ENCODE measurements around the gene OR6K6.

OR6K6 gene

DNA sequence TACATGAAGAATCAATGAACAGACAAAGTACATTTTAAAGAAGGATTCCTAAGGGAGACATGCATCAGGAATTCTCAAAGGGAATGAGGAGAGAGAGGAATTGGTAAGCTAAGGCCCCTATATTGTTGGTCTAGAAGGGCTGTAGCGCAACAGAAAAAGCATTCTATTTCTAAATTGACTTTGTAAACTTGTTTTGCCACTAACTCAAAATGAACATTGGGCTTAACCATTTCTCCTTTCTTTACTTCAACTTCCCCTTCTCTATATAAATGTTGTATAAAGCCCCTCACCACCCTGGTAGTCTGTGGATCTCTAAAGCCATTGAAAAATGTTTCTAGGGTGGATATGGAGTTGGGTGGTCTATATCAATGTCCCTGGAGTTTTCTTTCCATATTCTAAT is 46.9 kb downstream of the OR6K6 start:
- DNase-seq (ENCODE audit: low read depth, low spot score): no peak

DNA sequence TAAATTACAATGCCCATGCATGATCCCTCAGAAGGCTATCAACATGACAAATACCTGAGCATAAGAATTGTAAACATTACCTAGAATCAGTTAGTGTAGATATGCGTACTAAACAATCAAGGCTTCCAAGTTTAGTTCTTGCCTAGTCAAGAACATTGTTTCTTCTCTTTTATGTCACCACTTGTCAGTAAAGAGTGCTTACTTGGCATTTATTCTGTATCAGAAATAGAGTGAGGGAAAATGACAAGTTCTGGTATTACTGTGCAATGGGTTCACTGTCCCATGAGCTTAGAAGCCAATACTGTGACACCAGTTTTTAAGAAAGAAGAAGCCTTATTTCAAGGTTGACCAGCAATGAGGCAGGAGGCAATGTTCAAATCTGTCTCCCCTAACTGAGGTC is 49.2 kb downstream of the OR6K6 start:
- no peak for DNase-seq (ENCODE audit: low read depth, low spot score)
